KOPT-K1 (cell line): ENCODE measurements around the gene SLC5A8.

Experiments used
- H3K27ac ChIP-seq: fragments of 200-600 bp; sonication (generic); 2 replicates; pipeline ENCODE4 v1.5.1; 2016; ENCODE audit warnings: antibody characterized with exemption, mild to moderate bottlenecking, low read depth, low read length; ENCODE audit not compliant: poor library complexity, severe bottlenecking
- H3K36me3 ChIP-seq: fragments of 200-600 bp; sonication (generic); 2 replicates; pipeline ENCODE4 v1.5.1; 2017; ENCODE audit warnings: antibody characterized with exemption, mild to moderate bottlenecking, low read length, moderate library complexity; ENCODE audit not compliant: insufficient read depth
- H3K9me3 ChIP-seq: fragments of 200-600 bp; sonication (generic); 2 replicates; pipeline ENCODE4 v1.5.1; 2017; ENCODE audit warnings: antibody characterized with exemption, low read length, mild to moderate bottlenecking; ENCODE audit not compliant: insufficient read depth, poor library complexity, severe bottlenecking

Gene SLC5A8

DNA sequence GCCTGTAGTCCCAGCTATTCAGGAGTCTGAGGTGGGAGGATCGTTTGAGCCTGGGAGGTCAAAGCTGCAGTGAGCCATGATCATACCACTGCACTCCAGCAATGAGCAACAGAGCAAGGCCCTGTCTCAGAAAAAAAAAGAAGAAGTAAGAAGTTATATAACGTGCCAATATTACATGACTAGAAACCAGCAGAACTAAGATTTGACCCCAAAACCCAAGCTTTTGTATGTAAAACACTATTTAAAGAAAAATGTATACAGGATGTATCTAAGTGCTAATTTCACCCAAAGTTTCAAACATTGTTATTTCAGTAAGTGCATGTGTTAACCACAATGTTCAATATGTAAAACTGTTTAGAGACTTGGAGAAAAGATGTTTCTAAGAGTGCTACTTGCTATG lies 94.7 kb downstream of the SLC5A8 start:
- no peak overlapping the region for H3K27ac ChIP-seq
- no peaks in the 10 kb centered on the region for H3K9me3 ChIP-seq
- no peaks in the 10 kb centered on the region for H3K36me3 ChIP-seq

DNA sequence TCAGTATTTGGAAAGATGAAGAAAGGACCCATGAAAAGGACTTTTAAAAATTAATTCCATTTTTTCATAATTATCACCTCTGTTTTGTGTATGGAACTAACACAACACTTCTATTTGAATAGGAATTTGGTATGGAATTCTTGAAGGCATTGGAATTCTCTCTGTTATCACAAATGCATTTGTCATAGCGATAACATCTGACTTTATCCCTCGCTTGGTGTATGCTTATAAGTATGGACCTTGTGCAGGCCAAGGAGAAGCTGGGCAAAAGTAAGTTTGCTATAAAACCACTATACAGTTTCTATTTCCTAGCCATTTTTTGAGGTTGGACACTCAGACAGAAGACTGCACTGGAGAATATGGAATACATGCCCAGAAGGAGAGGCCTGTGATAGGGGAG lies 98.6 kb downstream of the SLC5A8 start:
- Histone ChIP-seq H3K36me3 (no peaks in the 10 kb centered on the region), H3K27ac (no peak overlapping the region), H3K9me3 (no peaks in the 10 kb centered on the region)

GRCh38 chr12:101110866-101111265 lies 99.2 kb downstream of the SLC5A8 start:
- no peak overlapping the region for H3K27ac ChIP-seq
- H3K9me3 ChIP-seq = no peaks in the 10 kb centered on the region
- no peaks in the 10 kb centered on the region for H3K36me3 ChIP-seq

DNA sequence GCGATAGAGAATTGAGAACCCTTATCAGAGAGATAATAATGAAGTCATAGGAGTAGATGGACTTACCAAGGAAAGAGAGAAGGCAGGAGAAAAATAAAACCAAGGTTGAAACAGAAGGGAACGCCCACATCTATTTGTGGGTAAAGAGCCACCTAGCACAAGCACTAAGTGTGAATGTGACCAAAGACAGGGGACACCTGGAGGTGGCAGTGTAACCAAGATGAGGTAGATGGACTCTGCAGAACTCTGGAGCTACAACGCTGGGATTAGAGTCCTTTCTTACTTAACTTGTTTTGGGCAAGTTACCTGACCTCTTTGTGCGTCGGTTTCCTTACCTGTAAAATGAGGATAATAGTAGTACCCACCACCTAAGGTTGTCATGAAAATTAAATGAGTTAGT lies 101.9 kb downstream of the SLC5A8 start:
- Histone ChIP-seq H3K9me3 (no peaks in the 10 kb centered on the region), H3K27ac (no peak overlapping the region)

DNA sequence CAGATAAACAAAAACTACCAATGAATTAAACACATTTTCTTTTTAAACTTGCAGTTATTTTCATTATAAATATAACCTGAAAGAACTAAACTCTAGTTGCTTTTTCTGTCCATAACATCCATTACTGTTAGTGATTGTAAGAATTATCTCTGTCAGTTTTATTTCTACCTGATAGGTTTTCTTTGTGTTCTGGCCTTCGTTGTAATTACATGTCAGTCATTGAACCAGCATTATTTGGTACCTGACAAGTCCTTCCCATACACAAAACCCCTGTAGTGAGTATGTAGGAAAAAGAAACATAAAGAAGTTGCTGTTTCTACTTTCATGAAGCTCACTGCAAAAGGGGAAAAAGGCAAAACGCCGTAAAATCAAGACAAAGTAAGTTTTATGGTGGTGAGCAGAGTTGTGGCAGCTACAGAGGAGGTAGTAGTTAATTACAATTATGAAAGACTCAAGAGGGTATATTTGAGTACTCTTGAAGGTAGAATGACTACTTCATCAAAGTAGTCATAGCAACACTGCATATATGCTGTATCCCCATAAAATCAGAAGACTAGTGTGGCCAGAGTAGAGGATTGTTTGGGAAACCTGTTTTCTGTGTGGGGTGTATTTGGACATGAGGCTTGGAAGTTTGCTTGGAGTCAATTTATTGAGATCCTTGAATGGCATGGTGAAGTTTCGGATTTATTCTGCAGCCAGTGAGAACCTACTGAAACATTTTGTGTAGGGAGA lies 102.8 kb downstream of the SLC5A8 start:
- Histone ChIP-seq H3K36me3 (no peaks in the 10 kb centered on the region), H3K27ac (no peak overlapping the region), H3K9me3 (no peaks in the 10 kb centered on the region)

More for the DNA sequence above, 101.9 kb downstream of the SLC5A8 start:
- no peaks in the 10 kb centered on the region for H3K36me3 ChIP-seq
